OCI-LY7 (cell line): ENCODE results near the gene G6PD. TPM values are rescaled to one million over a fixed set of nuclear protein-coding genes. Genes with fewer than 3 reads are reported as not detected.

Experiments
- BruUV-seq: library from RNA; stranded (reverse); fragments of 400-500 nt; replicated peaks from 2 replicates; lab custom pipeline; 2021; lab: Mats Ljungman, UMichigan
- CTCF ChIA-PET: fragments of 300-600 bp; sonication (Branson Sonifier 250); formaldehyde crosslinking; loops from one replicate; lab custom pipeline; 2022; ENCODE audit warnings: antibody characterized with exemption; ENCODE audit not compliant: unreplicated experiment; lab: Charles Lee
- POLR2A ChIA-PET: fragments of 300-600 bp; sonication (Branson Sonifier 250); formaldehyde crosslinking; loops from one replicate; lab custom pipeline; 2022; ENCODE audit warnings: antibody characterized with exemption; lab: Charles Lee
- DNase-seq: peaks from one replicate; pipeline ENCODE4 v3.0.0-alpha.2; 2015; ENCODE audit warnings: low spot score
- H2AFZ ChIP-seq: fragments of 200-600 bp; sonication (generic), shearing (Covaris generic); 2 replicates; pipeline ENCODE4 v1.6.1; 2014; ENCODE audit warnings: mild to moderate bottlenecking, antibody characterized with exemption, low read length, moderate library complexity
- H3K27ac ChIP-seq: fragments of 200-600 bp; sonication (generic); 2 replicates; pipeline ENCODE4 v1.5.1; 2014; ENCODE audit warnings: mixed run types, low read depth, mild to moderate bottlenecking, moderate library complexity, low read length, inconsistent platforms; ENCODE audit not compliant: poor library complexity, severe bottlenecking
- H3K36me3 ChIP-seq: fragments of 200-600 bp; sonication (generic); 2 replicates; pipeline ENCODE4 v1.6.1; 2014; ENCODE audit warnings: mild to moderate bottlenecking, antibody characterized with exemption, low read length, moderate library complexity, mixed read lengths; ENCODE audit not compliant: insufficient read depth
- H3K4me1 ChIP-seq: fragments of 200-600 bp; sonication (generic); 2 replicates; pipeline ENCODE4 v1.5.1; 2014; ENCODE audit warnings: mild to moderate bottlenecking, low read length; ENCODE audit not compliant: insufficient read depth, poor library complexity, severe bottlenecking
- H3K4me2 ChIP-seq: fragments of 200-600 bp; sonication (generic); 2 replicates; pipeline ENCODE4 v1.6.1; 2014; ENCODE audit warnings: mild to moderate bottlenecking, low read length
- H3K4me3 ChIP-seq: fragments of 200-600 bp; sonication (generic); 2 replicates; pipeline ENCODE4 v1.5.1; 2014; ENCODE audit warnings: mild to moderate bottlenecking, low read depth, low read length; ENCODE audit not compliant: poor library complexity, severe bottlenecking
- H3K79me2 ChIP-seq: fragments of 200-600 bp; sonication (generic); 2 replicates; pipeline ENCODE4 v1.6.1; 2016; ENCODE audit warnings: low read depth, mild to moderate bottlenecking, low read length, moderate library complexity, mixed read lengths; ENCODE audit not compliant: insufficient read depth
- H3K9me2 ChIP-seq: fragments of 200-600 bp; sonication (generic); 2 replicates; pipeline ENCODE4 v1.6.1; 2016; ENCODE audit warnings: mild to moderate bottlenecking, low read length, mixed read lengths; ENCODE audit not compliant: insufficient read depth
- H3K9me3 ChIP-seq: fragments of 200-600 bp; sonication (generic); 2 replicates; pipeline ENCODE4 v1.6.1; 2014; ENCODE audit warnings: mild to moderate bottlenecking, mixed run types, low read length, mixed read lengths
- H4K20me1 ChIP-seq: fragments of 200-600 bp; sonication (generic); 2 replicates; pipeline ENCODE4 v1.6.1; 2014; ENCODE audit warnings: mild to moderate bottlenecking, antibody characterized with exemption, low read length, moderate library complexity, mixed read lengths; ENCODE audit not compliant: insufficient read depth
- CTCF ChIP-seq: fragments of 200-600 bp; sonication (generic); conservative IDR thresholded peaks from 2 replicates; pipeline ENCODE4 v1.5.1; 2014; ENCODE audit warnings: mild to moderate bottlenecking, antibody characterized with exemption, low read length, moderate library complexity, mixed read lengths
- EZH2phosphoT487 ChIP-seq: fragments of 200-600 bp; sonication (generic); IDR thresholded peaks from 2 replicates; pipeline ENCODE4 v1.6.1; 2018; ENCODE audit warnings: low read depth, borderline replicate concordance, mild to moderate bottlenecking, mixed run types, antibody characterized with exemption, low read length, moderate library complexity, mixed read lengths
- intact Hi-C: fragments of 100-400 bp; cut with micrococcal nuclease; formaldehyde crosslinking; loops from one replicate; pipeline ENCODE4 v1.10.0; 2022; ENCODE audit not compliant: unreplicated experiment
- total RNA-seq, 2 experiments: library from RNA; depleted of rRNA in 1 of 2; stranded (reverse); fragments of >200 nt in 1 of 2; shearing (Covaris generic) in 1 of 2; gene quantifications; 2 replicates each; pipeline ENCODE4 v1.2.3, GENCODE V29; 2014 to 2022

G6PD gene
- total RNA-seq, 2 experiments from 2014 or later, result 21.6 to 40.9 TPM

GRCh38 chrX:154549766-154550165, 3.1 kb upstream of the G6PD start:
- H3K36me3 ChIP-seq, result peaks cover 31% of the 10 kb centered on the region
- H3K4me3 ChIP-seq, result no peak overlapping the region
- peak overlapping the region; percentile 95 for H3K4me2 ChIP-seq
- no TSS peak for BruUV-seq
- H3K27ac ChIP-seq, result no peak overlapping the region
- peaks cover 12% of the 10 kb centered on the region for H3K4me1 ChIP-seq
- peaks cover 38% of the 10 kb centered on the region for H3K79me2 ChIP-seq
- no peaks in the 10 kb centered on the region for H3K9me2 ChIP-seq
- H2AFZ ChIP-seq, result no peak overlapping the region
- TF ChIP-seq EZH2phosphoT487 (no peak), CTCF (no peak)
- intact Hi-C loops, result no loop called here
- ChIA-PET CTCF (no interaction called here), POLR2A (no interaction called here)
- no peak for DNase-seq
- no peaks in the 10 kb centered on the region for H3K9me3 ChIP-seq
- H4K20me1 ChIP-seq, result no peaks in the 10 kb centered on the region

GRCh38 chrX:154548028-154548316, 1.3 kb upstream of the G6PD start:
- H2AFZ ChIP-seq, result peak overlapping the region; percentile 67; the same call in 1 of the 2 replicates
- H3K9me3 ChIP-seq, result no peaks in the 10 kb centered on the region
- H3K27ac ChIP-seq, result peak overlapping the region; percentile 93
- no TSS peak for BruUV-seq
- ChIA-PET POLR2A (no interaction called here), CTCF (no interaction called here)
- DNase-seq, result no peak
- TF ChIP-seq EZH2phosphoT487 (no peak), CTCF (no peak)
- peaks cover 38% of the 10 kb centered on the region for H3K79me2 ChIP-seq
- no peaks in the 10 kb centered on the region for H3K9me2 ChIP-seq
- no peaks in the 10 kb centered on the region for H4K20me1 ChIP-seq
- peaks cover 12% of the 10 kb centered on the region for H3K4me1 ChIP-seq
- H3K4me3 ChIP-seq, result peak overlapping the region; percentile 89
- H3K4me2 ChIP-seq, result peak overlapping the region; percentile 95
- intact Hi-C loops, result no loop called here
- peaks cover 27% of the 10 kb centered on the region for H3K36me3 ChIP-seq

- CTCF ChIA-PET, result no interaction called here
- intact Hi-C loops, result no loop called here
- Histone ChIP-seq H4K20me1 (no peaks in the 10 kb centered on the region), H2AFZ (peak within 1 kb of the TSS; percentile 67; the same call in 1 of the 2 replicates), H3K9me2 (no peaks in the 10 kb centered on the region), H3K4me3 (peak within 1 kb of the TSS; percentile 89), H3K27ac (peak within 1 kb of the TSS; percentile 93), H3K9me3 (no peaks in the 10 kb centered on the region), H3K79me2 (peaks cover 38% of the 10 kb centered on the region), H3K4me2 (peak within 1 kb of the TSS; percentile 97), H3K36me3 (peaks cover 30% of the 10 kb centered on the region), H3K4me1 (peaks cover 12% of the 10 kb centered on the region)
- POLR2A ChIA-PET, result interaction anchor here (0.6 kb wide), 1 partner anchor 37 kb away, joined by 4 read pairs; no protein-coding TSS in a partner anchor
- peak; percentile 89 for DNase-seq
- no TSS peak for BruUV-seq
- no peak for TF ChIP-seq CTCF
- TF ChIP-seq EZH2phosphoT487, result no peak
These were observed 790 bp upstream of the G6PD start, which contains the start of gene IKBKG for GRCh38 chrX:154547245-154548027. Gene IKBKG, plus strand, starts transcription at chrX:154547620. Its CDS starts 4,383 bp downstream, at chrX:154552003.
